ENCODE data around the gene DEF6. TPM values are rescaled to one million over a fixed set of nuclear protein-coding genes. Genes with fewer than 3 reads are reported as not detected.

Gene DEF6
- total RNA-seq, 1 donor from 2014 or later = 21.5 TPM

DNA sequence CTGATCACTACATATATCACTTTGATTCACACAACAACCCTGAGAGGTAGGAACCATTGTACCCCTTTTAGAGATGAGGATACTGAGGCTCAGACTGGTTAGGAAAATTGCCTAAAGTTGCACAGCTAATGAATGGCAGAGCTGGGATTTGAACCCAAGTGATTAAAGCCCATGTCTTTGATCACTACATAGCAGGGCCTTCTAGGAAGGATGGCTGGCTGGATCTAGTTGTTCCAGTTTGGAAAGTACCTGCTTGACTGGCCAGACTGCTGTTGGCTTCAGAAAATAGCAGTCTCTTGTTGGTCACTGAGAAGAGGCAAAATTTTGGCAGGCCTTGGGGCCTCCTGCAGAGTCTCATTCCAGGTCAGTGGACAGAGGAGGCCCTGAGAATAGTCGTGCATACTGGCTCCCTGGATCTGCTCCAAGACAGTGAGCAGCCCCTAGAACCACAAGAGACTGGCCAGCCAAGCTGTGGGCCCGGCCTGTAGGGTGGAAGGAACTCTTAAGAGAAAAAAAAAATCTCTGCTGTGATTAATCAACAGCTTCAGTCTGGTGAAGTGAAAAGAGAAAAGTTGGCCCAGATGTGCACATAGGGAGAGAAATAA lies 62.2 kb downstream of the DEF6 start:
- Histone ChIP-seq H3K27me3 (ENCODE audit: low read depth) (no peaks in the 10 kb centered on the region), H3K4me3 (no peak overlapping the region), H3K36me3 (peaks cover 37% of the 10 kb centered on the region), H3K27ac (peak overlapping the region; percentile 42), H3K4me1 (peaks cover 26% of the 10 kb centered on the region), H3K9me3 (no peaks in the 10 kb centered on the region)
- DNase-seq (no peak), ATAC-seq (peak; percentile 32 to 42)
- intact Hi-C loops (cut with DNase I) = no loop called here
- TF ChIP-seq, protein P1, sequence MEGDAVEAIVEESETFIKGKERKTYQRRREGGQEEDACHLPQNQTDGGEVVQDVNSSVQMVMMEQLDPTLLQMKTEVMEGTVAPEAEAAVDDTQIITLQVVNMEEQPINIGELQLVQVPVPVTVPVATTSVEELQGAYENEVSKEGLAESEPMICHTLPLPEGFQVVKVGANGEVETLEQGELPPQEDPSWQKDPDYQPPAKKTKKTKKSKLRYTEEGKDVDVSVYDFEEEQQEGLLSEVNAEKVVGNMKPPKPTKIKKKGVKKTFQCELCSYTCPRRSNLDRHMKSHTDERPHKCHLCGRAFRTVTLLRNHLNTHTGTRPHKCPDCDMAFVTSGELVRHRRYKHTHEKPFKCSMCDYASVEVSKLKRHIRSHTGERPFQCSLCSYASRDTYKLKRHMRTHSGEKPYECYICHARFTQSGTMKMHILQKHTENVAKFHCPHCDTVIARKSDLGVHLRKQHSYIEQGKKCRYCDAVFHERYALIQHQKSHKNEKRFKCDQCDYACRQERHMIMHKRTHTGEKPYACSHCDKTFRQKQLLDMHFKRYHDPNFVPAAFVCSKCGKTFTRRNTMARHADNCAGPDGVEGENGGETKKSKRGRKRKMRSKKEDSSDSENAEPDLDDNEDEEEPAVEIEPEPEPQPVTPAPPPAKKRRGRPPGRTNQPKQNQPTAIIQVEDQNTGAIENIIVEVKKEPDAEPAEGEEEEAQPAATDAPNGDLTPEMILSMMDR (IDR thresholded peaks at IDR 0.05) = no peak

DNA sequence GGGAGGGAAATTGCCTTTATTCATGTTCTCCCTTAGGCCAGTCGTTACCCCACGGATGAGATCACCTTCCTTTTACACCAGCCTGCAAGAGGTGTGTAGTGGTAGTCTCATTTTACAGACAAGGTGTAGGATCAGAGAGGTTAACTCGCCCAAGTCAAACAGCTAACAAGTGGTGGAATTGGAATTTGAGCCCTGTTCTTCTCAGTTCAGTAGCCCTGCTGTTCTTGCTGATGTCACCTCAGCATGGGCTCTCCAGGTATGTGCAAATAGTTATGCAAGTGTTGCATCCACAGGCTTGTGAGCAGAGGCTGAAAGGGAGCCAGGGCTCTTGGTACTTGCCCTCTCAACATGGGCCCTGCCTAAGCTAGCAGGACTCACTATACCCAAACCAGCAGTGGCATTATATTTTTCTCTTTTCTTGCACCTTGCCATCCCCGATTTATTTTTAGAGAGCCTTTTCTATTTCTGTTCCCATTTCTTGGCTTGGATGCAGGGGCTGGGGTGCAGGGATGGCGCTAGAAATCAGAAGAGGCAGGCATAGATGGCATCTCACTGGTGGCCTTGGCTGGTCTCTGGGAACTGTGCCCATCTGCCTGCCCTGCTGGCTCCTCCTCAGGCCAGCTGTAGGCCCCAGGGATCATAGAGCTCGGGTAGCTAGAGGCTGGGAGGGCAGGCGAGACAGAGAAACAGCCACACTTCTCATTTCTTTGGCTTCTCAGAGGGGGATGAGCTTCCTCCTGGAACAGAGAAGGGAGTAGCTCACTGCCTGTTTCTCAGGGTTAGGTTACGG lies 62.9 kb downstream of the DEF6 start:
- intact Hi-C loops (cut with DNase I) = no loop called here
- Histone ChIP-seq H3K36me3 (peaks cover 34% of the 10 kb centered on the region), H3K27me3 (ENCODE audit: low read depth) (no peaks in the 10 kb centered on the region), H3K4me3 (no peak overlapping the region), H3K27ac (peak overlapping the region; percentile 42), H3K4me1 (peaks cover 26% of the 10 kb centered on the region), H3K9me3 (no peaks in the 10 kb centered on the region)
- TF ChIP-seq, protein P1 (IDR thresholded peaks at IDR 0.05) = no peak
- ATAC-seq = peak; percentile 84 to 94
- peak; percentile 62 for DNase-seq

- intact Hi-C loops (cut with DNase I) = no loop called here
- ATAC-seq = no peak
Measured at GRCh38 chr6:35362200-35362599, 64.6 kb downstream of the DEF6 start.

GRCh38 chr6:35363293-35363750 lies 65.7 kb downstream of the DEF6 start:
- peak; percentile 68 for DNase-seq

More at GRCh38 chr6:35362200-35362599, 64.6 kb downstream of the DEF6 start:
- H3K4me3 ChIP-seq = no peak overlapping the region
- H3K27me3 ChIP-seq (ENCODE audit: low read depth) = no peaks in the 10 kb centered on the region
- DNase-seq = no peak
- H3K27ac ChIP-seq = no peak overlapping the region
- peaks cover 18% of the 10 kb centered on the region for H3K36me3 ChIP-seq
- TF ChIP-seq, protein P1 (IDR thresholded peaks at IDR 0.05) = no peak
- peaks cover 26% of the 10 kb centered on the region for H3K4me1 ChIP-seq
- no peaks in the 10 kb centered on the region for H3K9me3 ChIP-seq

GRCh38 chr6:35365594-35366203 lies 68.1 kb downstream of the DEF6 start:
- no peak overlapping the region for H3K27ac ChIP-seq
- intact Hi-C loops (cut with DNase I) = no loop called here
- H3K4me3 ChIP-seq = no peak overlapping the region
- no peak for DNase-seq
- H3K27me3 ChIP-seq (ENCODE audit: low read depth) = no peaks in the 10 kb centered on the region
- no peaks in the 10 kb centered on the region for H3K9me3 ChIP-seq
- H3K4me1 ChIP-seq = peaks cover 36% of the 10 kb centered on the region
- H3K36me3 ChIP-seq = no peaks in the 10 kb centered on the region
- TF ChIP-seq, protein P1 (IDR thresholded peaks at IDR 0.05) = no peak
- ATAC-seq = no peak

More at GRCh38 chr6:35363293-35363750, 65.7 kb downstream of the DEF6 start:
- H3K27me3 ChIP-seq (ENCODE audit: low read depth) = no peaks in the 10 kb centered on the region
- H3K27ac ChIP-seq = no peak overlapping the region
- intact Hi-C loops (cut with DNase I) = no loop called here
- peak; percentile 4 to 57 for ATAC-seq
- H3K4me1 ChIP-seq = peaks cover 31% of the 10 kb centered on the region
- TF ChIP-seq, protein P1 (IDR thresholded peaks at IDR 0.05) = no peak
- no peak overlapping the region for H3K4me3 ChIP-seq
- H3K36me3 ChIP-seq = peaks cover 10% of the 10 kb centered on the region
- H3K9me3 ChIP-seq = no peaks in the 10 kb centered on the region

Data from lower lobe of right lung (tissue), 2 donors.